ENCODE measurements around the gene CLIP1.

DNA sequence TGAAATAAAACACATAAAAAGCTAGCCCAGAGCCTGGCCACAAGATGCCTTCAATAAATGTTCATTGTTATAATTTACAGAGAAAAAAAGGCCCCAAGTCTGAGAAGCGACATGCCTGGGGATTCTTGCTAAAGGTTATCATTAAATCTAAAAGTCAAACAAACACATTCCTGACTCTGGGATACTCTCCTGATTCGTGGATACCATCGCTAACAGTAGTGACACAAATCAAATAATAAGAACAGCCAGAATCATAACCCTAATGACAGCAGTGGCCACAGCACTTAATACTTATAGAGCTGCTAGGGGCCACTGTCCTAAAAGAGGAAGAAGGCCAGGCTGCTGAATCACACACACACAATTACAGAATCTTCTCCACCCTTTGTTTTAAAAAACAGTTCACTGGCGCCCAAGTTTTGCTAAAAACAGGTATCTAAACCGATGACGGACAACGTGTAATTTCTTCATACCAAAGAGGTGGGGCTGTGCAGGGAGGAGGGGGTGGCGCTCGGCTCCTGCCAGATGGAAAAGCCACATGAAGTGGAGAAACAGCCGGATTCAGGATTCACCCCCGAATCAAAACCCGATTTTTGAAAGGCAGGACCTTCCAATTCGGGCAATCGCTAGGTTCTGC, 1.2 kb downstream of the CLIP1 start:
- TF ChIP-seq, protein P1, sequence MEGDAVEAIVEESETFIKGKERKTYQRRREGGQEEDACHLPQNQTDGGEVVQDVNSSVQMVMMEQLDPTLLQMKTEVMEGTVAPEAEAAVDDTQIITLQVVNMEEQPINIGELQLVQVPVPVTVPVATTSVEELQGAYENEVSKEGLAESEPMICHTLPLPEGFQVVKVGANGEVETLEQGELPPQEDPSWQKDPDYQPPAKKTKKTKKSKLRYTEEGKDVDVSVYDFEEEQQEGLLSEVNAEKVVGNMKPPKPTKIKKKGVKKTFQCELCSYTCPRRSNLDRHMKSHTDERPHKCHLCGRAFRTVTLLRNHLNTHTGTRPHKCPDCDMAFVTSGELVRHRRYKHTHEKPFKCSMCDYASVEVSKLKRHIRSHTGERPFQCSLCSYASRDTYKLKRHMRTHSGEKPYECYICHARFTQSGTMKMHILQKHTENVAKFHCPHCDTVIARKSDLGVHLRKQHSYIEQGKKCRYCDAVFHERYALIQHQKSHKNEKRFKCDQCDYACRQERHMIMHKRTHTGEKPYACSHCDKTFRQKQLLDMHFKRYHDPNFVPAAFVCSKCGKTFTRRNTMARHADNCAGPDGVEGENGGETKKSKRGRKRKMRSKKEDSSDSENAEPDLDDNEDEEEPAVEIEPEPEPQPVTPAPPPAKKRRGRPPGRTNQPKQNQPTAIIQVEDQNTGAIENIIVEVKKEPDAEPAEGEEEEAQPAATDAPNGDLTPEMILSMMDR (IDR thresholded peaks at IDR 0.05), result no peak
- no peak for TF ChIP-seq EZH2 (IDR thresholded peaks at IDR 0.05)

All from neural progenitor cell (in vitro differentiated cells).